Ovary (tissue), 3 donors: ENCODE measurements around the gene MSL3B.

Experiments
- CTCF ChIP-seq, 3 donors: fragments of 450-650 bp in 2 of 3; fragments of 200-600 bp in 1 of 3; IDR thresholded peaks; one replicate each; pipeline versions ENCODE4 v1.5.1 to v1.8.0; 2016 to 2022; ENCODE audit warnings: antibody characterized with exemption in 3 of 3, mild to moderate bottlenecking in 1 of 3
- EP300 ChIP-seq: sonication (generic); formaldehyde crosslinking; IDR thresholded peaks from one replicate; pipeline ENCODE4 v1.6.1; 2017; ENCODE audit warnings: antibody characterized with exemption
- donor health status: DM: no; HTN: no; CAD: no.

- TF ChIP-seq CTCF (IDR thresholded peaks at IDR 0.05) (no peak), EP300 (no peak)
Observed at GRCh38 chr2:233816771-233817170, 51.4 kb downstream of the MSL3B start.
